A549 (cell line): ENCODE measurements around the gene INSIG2. TPM values are rescaled to one million over a fixed set of nuclear protein-coding genes. Genes with fewer than 3 reads are reported as not detected.

Source experiments
- ATAC-seq, 2 experiments: fragments of 200-7000 bp in 1 of 2; fragments of >200 bp in 1 of 2; cut with Nextera tagmentation in 1 of 2; cut with Tn5 transposase in 1 of 2; 3 replicates each; pipeline versions ENCODE4 v1.8.0 to v1.9.1; 2018 to 2020; ENCODE audit warnings: mild to moderate bottlenecking in 1 of 2, moderate library complexity in 1 of 2
- CTCF ChIA-PET: fragments of 300-600 bp; sonication (Branson Sonifier 250); formaldehyde crosslinking; extraction: SDS; loops from one replicate; lab custom pipeline; 2021; ENCODE audit warnings: antibody characterized with exemption, inconsistent platforms; lab: Yijun Ruan, JAX
- POLR2A ChIA-PET: fragments of 350-600 bp; formaldehyde crosslinking; extraction: SDS; loops from one replicate; lab custom pipeline; 2021; ENCODE audit warnings: antibody characterized with exemption, inconsistent platforms; lab: Yijun Ruan, JAX
- DNase-seq, 2 experiments: peaks; one replicate each; pipeline versions ENCODE4 v3.0.0 to v3.0.0-alpha.2; 2011 to 2016; ENCODE audit warnings: low read depth in 1 of 2, low spot score in 1 of 2
- FAIRE-seq: peaks from 2 replicates; lab custom pipeline; 2011; peaks lifted over from hg19 to GRCh38; lab: Jason Lieb, UNC
- H3K27ac ChIP-seq, 2 experiments: fragments of >200 bp; sonication (Bioruptor Twin); formaldehyde crosslinking; 3 replicates each; pipeline ENCODE4 v1.5.1; 2016 to 2017
- H3K4me1 ChIP-seq: fragments of >200 bp; sonication (Bioruptor Twin); formaldehyde crosslinking; 3 replicates; pipeline ENCODE4 v1.6.1; 2016
- H3K4me2 ChIP-seq: fragments of >200 bp; sonication (Bioruptor Twin); formaldehyde crosslinking; 3 replicates; pipeline ENCODE4 v1.6.1; 2016
- H3K4me3 ChIP-seq: fragments of >200 bp; sonication (Bioruptor Twin); formaldehyde crosslinking; 3 replicates; pipeline ENCODE4 v1.5.1; 2016
- H3K9me3 ChIP-seq: fragments of >200 bp; sonication (Bioruptor Twin); formaldehyde crosslinking; 3 replicates; pipeline ENCODE4 v1.6.1; 2016
- CBX8 ChIP-seq: fragments of 200-600 bp; sonication (generic); IDR thresholded peaks from 2 replicates; pipeline ENCODE4 v1.6.1; 2016
- EHF ChIP-seq: fragments of 250-450 bp; sonication (Bioruptor Pico); IDR thresholded peaks from 2 replicates; pipeline ENCODE4 v1.5.0; 2020; ENCODE audit warnings: mild to moderate bottlenecking
- EP300 ChIP-seq, 2 experiments: fragments of >200 bp; sonication (Bioruptor Twin); formaldehyde crosslinking; IDR thresholded peaks; 2 replicates in 1 of 2; 3 replicates in 1 of 2; pipeline ENCODE4 v1.6.1; 2016 to 2017
- ESRRA ChIP-seq: fragments of 150-350 bp; IDR thresholded peaks from 2 replicates; pipeline ENCODE4 v1.6.1; 2014; ENCODE audit warnings: mild to moderate bottlenecking, low read length, borderline replicate concordance
- FOSB ChIP-seq: fragments of 250-450 bp; sonication (Bioruptor Pico); IDR thresholded peaks from 2 replicates; pipeline ENCODE4 v1.5.0; 2020; ENCODE audit warnings: mild to moderate bottlenecking, moderate library complexity
- FOXS1 ChIP-seq: fragments of 250-450 bp; sonication (Bioruptor Pico); IDR thresholded peaks from 2 replicates; pipeline ENCODE4 v1.5.0; 2020; ENCODE audit warnings: mild to moderate bottlenecking, moderate library complexity
- GATA3 ChIP-seq: IDR thresholded peaks from 2 replicates; pipeline ENCODE4 v1.6.1; 2012; ENCODE audit warnings: borderline replicate concordance
- HEYL ChIP-seq: fragments of 250-450 bp; sonication (Bioruptor Pico); IDR thresholded peaks from 2 replicates; pipeline ENCODE4 v1.8.0; 2021; ENCODE audit warnings: mild to moderate bottlenecking, moderate library complexity
- HOXB13 ChIP-seq: fragments of 250-450 bp; sonication (Bioruptor Pico); IDR thresholded peaks from 2 replicates; pipeline ENCODE4 v1.5.0; 2020; ENCODE audit warnings: low read depth, mild to moderate bottlenecking, moderate library complexity
- JUN ChIP-seq, 2 experiments: fragments of >200 bp; sonication (Bioruptor Twin); formaldehyde crosslinking; IDR thresholded peaks; 2 replicates in 1 of 2; 3 replicates in 1 of 2; pipeline ENCODE4 v1.6.1; 2016 to 2017
- JUNB ChIP-seq: fragments of >200 bp; sonication (Bioruptor Twin); formaldehyde crosslinking; IDR thresholded peaks from 2 replicates; pipeline ENCODE4 v1.6.1; 2016
- KDM5A ChIP-seq: fragments of 200-600 bp; sonication (generic); IDR thresholded peaks from 2 replicates; pipeline ENCODE4 v1.6.1; 2016; ENCODE audit warnings: antibody characterized with exemption, mild to moderate bottlenecking
- NR3C1 ChIP-seq: fragments of >200 bp; sonication (Bioruptor Twin); formaldehyde crosslinking; IDR thresholded peaks from 3 replicates; pipeline ENCODE4 v1.6.1; 2017
- POLR2AphosphoS2 ChIP-seq: conservative IDR thresholded peaks from 2 replicates; pipeline ENCODE4 v1.6.1; 2012; ENCODE audit warnings: low read length, improper control_type of control experiment, inconsistent platforms
- RAD21 ChIP-seq, 2 experiments: fragments of >200 bp in 1 of 2; sonication (Bioruptor Twin) in 1 of 2; formaldehyde crosslinking in 1 of 2; IDR thresholded peaks in 1 of 2; conservative IDR thresholded peaks in 1 of 2; 2 replicates in 1 of 2; 3 replicates in 1 of 2; pipeline ENCODE4 v1.6.1; 2012 to 2018; ENCODE audit warnings: inconsistent platforms in 1 of 2
- RARB ChIP-seq: fragments of 250-450 bp; sonication (Bioruptor Pico); IDR thresholded peaks from 2 replicates; pipeline ENCODE4 v1.8.0; 2021; ENCODE audit warnings: mild to moderate bottlenecking, moderate library complexity
- RCOR1 ChIP-seq: fragments of 150-350 bp; IDR thresholded peaks from 2 replicates; pipeline ENCODE4 v1.6.1; 2014; ENCODE audit warnings: antibody characterized with exemption, low read length, low read depth
- TP53 ChIP-seq: fragments of 250-450 bp; sonication (Bioruptor Pico); IDR thresholded peaks from 2 replicates; pipeline ENCODE4 v1.5.0; 2021; ENCODE audit warnings: mild to moderate bottlenecking, moderate library complexity
- ZC3H11A ChIP-seq: fragments of 450-650 bp; IDR thresholded peaks from 2 replicates; pipeline ENCODE4 v1.6.1; 2014; ENCODE audit warnings: antibody characterized with exemption, mild to moderate bottlenecking
- WGBS: methylation state at CpG from one replicate; pipeline ENCODE4 v1.1.6; 2017; ENCODE audit errors: missing lambda C conversion rate; 5-methylcytosine and 5-hydroxymethylcytosine counted together
- polyA plus RNA-seq, 4 experiments: library from polyadenylated mRNA; depleted of rRNA in 3 of 4; stranded (reverse); fragments of >200 nt; fragmentation: RNase III in 1 of 4; extraction: RNeasy Plus Mini Kit Qiagen cat#74134 plus additional on column Dnase treatment in 1 of 4; gene quantifications; 2 replicates in 3 of 4; 3 replicates in 1 of 4; pipeline ENCODE4 v1.2.3, GENCODE V29; 2011 to 2017
- TF ChIP-seq, protein P1 (sequence below): fragments of 250-450 bp; sonication (Bioruptor Pico); IDR thresholded peaks from 2 replicates; pipeline ENCODE4 v1.5.0; 2020; ENCODE audit warnings: low read depth, mild to moderate bottlenecking, moderate library complexity
- TF ChIP-seq, protein P2 (sequence below): fragments of 250-450 bp; sonication (Bioruptor Pico); IDR thresholded peaks from 2 replicates; pipeline ENCODE4 v1.5.0; 2021; ENCODE audit warnings: mild to moderate bottlenecking, moderate library complexity, borderline replicate concordance
- TF ChIP-seq, protein P3 (sequence below): fragments of >200 bp; sonication (Bioruptor Twin); formaldehyde crosslinking; IDR thresholded peaks from 2 replicates; pipeline ENCODE4 v1.6.1; 2016

Gene INSIG2
- polyA plus RNA-seq, 2 of the 4 experiments (the other 2 are of a cell fraction) = 12.1 to 23.4 TPM

DNA sequence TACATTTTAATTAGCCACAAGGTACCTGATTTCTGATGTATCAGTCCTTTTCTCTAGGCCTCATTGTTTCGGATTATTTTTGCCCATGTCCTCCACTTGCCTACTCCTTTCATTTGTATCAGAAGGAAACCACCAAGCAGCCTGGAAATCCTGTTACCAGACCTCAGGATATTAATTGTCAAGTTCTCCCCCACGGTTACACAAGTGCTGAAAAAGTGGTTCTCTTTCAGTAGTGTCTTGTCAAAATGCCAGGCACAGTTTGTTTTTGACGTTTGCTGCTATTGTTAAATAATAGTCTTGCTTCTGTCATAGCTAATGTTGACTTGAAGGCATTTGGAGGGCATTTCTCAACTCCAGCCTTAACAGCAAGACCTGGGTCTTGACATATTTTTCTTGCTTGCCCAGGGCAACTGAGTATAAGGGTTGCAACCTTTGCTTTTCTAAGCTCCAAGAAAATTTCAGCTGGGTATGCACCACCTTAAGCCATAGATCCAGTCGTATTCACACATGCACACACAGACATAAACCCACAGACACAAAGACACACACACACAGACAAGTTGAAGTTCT, 31.0 kb downstream of the INSIG2 start:
- H3K4me2 ChIP-seq = no peak overlapping the region
- H3K27ac ChIP-seq = no peak overlapping the region
- ATAC-seq (no peak), FAIRE-seq (no peak), DNase-seq (no peak)
- 46% methylated on average over 4 of the region's 4 CpGs for WGBS
- POLR2A ChIA-PET = no interaction called here
- CTCF ChIA-PET = no interaction called here
- no peaks in the 10 kb centered on the region for H3K9me3 ChIP-seq
- no peak overlapping the region for H3K4me3 ChIP-seq
- no peak for TF ChIP-seq FOSB (CRISPR knock-in tag)
- TF ChIP-seq, protein P1, sequence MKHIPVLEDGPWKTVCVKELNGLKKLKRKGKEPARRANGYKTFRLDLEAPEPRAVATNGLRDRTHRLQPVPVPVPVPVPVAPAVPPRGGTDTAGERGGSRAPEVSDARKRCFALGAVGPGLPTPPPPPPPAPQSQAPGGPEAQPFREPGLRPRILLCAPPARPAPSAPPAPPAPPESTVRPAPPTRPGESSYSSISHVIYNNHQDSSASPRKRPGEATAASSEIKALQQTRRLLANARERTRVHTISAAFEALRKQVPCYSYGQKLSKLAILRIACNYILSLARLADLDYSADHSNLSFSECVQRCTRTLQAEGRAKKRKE (CRISPR knock-in tag) = no peak
- TF ChIP-seq CBX8 = no peak
- no peak for TF ChIP-seq TP53 (CRISPR knock-in tag)
- TF ChIP-seq NR3C1 = no peak
- peaks cover 26% of the 10 kb centered on the region for H3K4me1 ChIP-seq

DNA sequence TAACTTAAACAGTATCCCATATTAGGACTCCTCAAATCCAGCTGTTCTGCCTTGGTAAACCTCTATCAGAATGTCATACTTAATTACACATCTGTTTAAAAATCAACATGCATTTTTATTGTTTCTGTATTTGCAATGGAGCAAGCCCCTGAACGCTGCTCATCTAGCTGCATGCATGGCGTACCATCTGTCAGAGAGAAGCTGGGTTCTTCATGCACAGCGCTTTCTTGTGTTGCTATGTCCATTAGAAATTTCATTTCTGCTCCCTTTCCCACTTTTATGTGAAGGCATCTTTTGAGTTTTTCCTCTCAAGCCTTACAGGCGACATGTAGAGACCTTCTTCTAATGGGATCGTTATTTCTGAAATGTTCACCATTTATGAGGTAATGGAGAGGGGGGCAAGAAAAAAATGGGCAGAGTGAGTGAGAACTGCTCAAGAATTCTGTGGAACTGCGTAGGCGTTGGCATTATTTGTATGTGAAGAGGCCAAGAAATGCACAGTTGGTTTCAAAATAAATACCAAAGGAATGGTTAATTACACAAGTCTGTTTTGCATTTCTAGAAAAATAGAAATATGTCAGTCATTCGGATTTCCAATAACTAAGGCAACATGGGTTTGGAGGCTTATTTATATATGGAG, 31.6 kb downstream of the INSIG2 start:
- CTCF ChIA-PET = no interaction called here
- H3K27ac ChIP-seq = no peak overlapping the region
- WGBS = 89% methylated on average over 8 of the region's 8 CpGs
- no peak for DNase-seq
- H3K4me2 ChIP-seq = no peak overlapping the region
- H3K9me3 ChIP-seq = no peaks in the 10 kb centered on the region
- H3K4me1 ChIP-seq = peaks cover 32% of the 10 kb centered on the region
- no peak overlapping the region for H3K4me3 ChIP-seq
- no peak for TF ChIP-seq HOXB13 (CRISPR knock-in tag)
- TF ChIP-seq EP300 (IDR thresholded peaks at IDR 0.05) = no peak
- no peak for TF ChIP-seq EHF (CRISPR knock-in tag)
- no peak for TF ChIP-seq TP53 (CRISPR knock-in tag)
- POLR2A ChIA-PET = no interaction called here
- no peak for FAIRE-seq
- no peak for ATAC-seq

DNA sequence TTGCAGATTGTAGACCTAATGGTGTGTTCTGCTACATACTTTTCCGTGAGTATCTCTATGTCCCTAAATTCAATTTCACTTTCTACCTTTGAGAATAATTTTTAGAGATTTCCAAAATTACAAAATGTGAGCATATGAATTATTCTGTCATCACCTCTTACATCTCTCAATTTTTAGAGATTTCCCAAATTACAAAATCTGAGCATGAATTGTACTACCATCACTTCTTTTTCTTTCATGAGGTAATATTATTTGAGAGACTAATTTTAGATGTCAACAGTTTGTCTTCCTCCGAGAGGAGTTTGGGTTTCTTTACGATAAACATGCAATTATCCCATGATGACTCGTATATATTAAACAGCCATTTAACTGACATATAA, 32.1 kb downstream of the INSIG2 start:
- peaks cover 32% of the 10 kb centered on the region for H3K4me1 ChIP-seq
- ChIA-PET POLR2A (no interaction called here), CTCF (no interaction called here)
- no peak overlapping the region for H3K27ac ChIP-seq
- H3K4me2 ChIP-seq = no peak overlapping the region
- ATAC-seq (no peak), FAIRE-seq (no peak), DNase-seq (no peak)
- 83% methylated on average over 4 of the region's 4 CpGs for WGBS
- H3K9me3 ChIP-seq = no peaks in the 10 kb centered on the region
- no peak overlapping the region for H3K4me3 ChIP-seq
- TF ChIP-seq POLR2AphosphoS2 (no peak), GATA3 (no peak), ZC3H11A (no peak), RCOR1 (no peak), FOSB (CRISPR knock-in tag) (no peak), EP300 (IDR thresholded peaks at IDR 0.05) (no peak), FOXS1 (CRISPR knock-in tag) (no peak), JUN (IDR thresholded peaks at IDR 0.05) (no peak), KDM5A (no peak), TP53 (CRISPR knock-in tag) (no peak), HEYL (CRISPR knock-in tag) (no peak), RAD21 (conservative IDR thresholded peaks at IDR 0.05 in 1 of 2, IDR thresholded peaks at IDR 0.05 in 1 of 2) (no peak), ESRRA (no peak), JUNB (no peak), RARB (no peak), NR3C1 (no peak)
- TF ChIP-seq, protein P2, sequence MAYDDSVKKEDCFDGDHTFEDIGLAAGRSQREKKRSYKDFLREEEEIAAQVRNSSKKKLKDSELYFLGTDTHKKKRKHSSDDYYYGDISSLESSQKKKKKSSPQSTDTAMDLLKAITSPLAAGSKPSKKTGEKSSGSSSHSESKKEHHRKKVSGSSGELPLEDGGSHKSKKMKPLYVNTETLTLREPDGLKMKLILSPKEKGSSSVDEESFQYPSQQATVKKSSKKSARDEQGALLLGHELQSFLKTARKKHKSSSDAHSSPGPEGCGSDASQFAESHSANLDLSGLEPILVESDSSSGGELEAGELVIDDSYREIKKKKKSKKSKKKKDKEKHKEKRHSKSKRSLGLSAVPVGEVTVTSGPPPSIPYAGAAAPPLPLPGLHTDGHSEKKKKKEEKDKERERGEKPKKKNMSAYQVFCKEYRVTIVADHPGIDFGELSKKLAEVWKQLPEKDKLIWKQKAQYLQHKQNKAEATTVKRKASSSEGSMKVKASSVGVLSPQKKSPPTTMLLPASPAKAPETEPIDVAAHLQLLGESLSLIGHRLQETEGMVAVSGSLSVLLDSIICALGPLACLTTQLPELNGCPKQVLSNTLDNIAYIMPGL = no peak
- TF ChIP-seq, protein P3, sequence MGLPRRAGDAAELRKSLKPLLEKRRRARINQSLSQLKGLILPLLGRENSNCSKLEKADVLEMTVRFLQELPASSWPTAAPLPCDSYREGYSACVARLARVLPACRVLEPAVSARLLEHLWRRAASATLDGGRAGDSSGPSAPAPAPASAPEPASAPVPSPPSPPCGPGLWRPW = no peak
